K562 (cell line): ENCODE data around the gene SAP25. TPM values are rescaled to one million over a fixed set of nuclear protein-coding genes. Genes with fewer than 3 reads are reported as not detected.

ENCODE experiments used
- CHD7 ChIP-seq: fragments of 200-600 bp; sonication (generic); IDR thresholded peaks from one replicate; pipeline ENCODE4 v1.6.1; 2012; ENCODE audit warnings: mild to moderate bottlenecking, low read depth, low read length, inconsistent platforms
- EWSR1 ChIP-seq: fragments of 450-650 bp; IDR thresholded peaks from 2 replicates; pipeline ENCODE4 v1.6.1; 2018; ENCODE audit warnings: borderline replicate concordance, mild to moderate bottlenecking, low read depth, moderate library complexity; ENCODE audit not compliant: partially characterized antibody
- REST ChIP-seq, 2 experiments: fragments of 450-650 bp; formaldehyde crosslinking in 1 of 2; IDR thresholded peaks; 2 replicates each; pipeline versions ENCODE4 v1.4.0 to v1.6.1; 2014 to 2020; ENCODE audit warnings: mild to moderate bottlenecking in 2 of 2, borderline replicate concordance in 1 of 2, low read depth in 1 of 2
- ZFP1 ChIP-seq: fragments of 450-650 bp; formaldehyde crosslinking; IDR thresholded peaks from 2 replicates; pipeline ENCODE4 v1.4.0; 2020; ENCODE audit warnings: mild to moderate bottlenecking, mixed read lengths
- ZNF277 ChIP-seq: fragments of 250-450 bp; sonication (Bioruptor Pico); IDR thresholded peaks from 2 replicates; pipeline ENCODE4 v1.8.0; 2022; ENCODE audit warnings: inconsistent platforms, mild to moderate bottlenecking, moderate library complexity, borderline replicate concordance
- polyA plus RNA-seq, 8 experiments: library from polyadenylated mRNA; depleted of rRNA in 4 of 8; stranded (reverse) in 5 of 8; unstranded in 3 of 8; fragments of >200 nt; fragmentation: Nextera tagmentation in 2 of 8; fragmentation: Illumina TruSeq in 1 of 8; extraction: Ambion mirVana in 2 of 8; extraction: Trizol in 1 of 8; gene quantifications; 2 replicates each; pipeline versions ENCODE4 v1.2.1 to v1.2.3, GENCODE V29; 2011 to 2014; ENCODE audit warnings: inconsistent platforms in 1 of 8, missing spikeins in 1 of 8
- total RNA-seq, 7 experiments: library from RNA; depleted of rRNA in 6 of 7; stranded (reverse); fragments of >200 nt in 6 of 7; fragmentation: Illumina TruSeq in 2 of 7; extraction: Trizol in 2 of 7; gene quantifications; 2 replicates each; pipeline versions ENCODE4 v1.2.1 to v1.2.3, GENCODE V29; 2011 to 2021; ENCODE audit warnings: low replicate concordance in 1 of 7

The SAP25 gene
- total and polyA plus RNA-seq, 9 of the 15 experiments (the other 6 are each of a cell fraction or from before 2014, with no cell fraction given), result 0.13 to 5.3 (median 0.78) TPM; not detected in 1

GRCh38 chr7:100612730-100613390 is 39.2 kb upstream of the SAP25 start (continued):
- TF ChIP-seq CHD7, result no peak
- TF ChIP-seq EWSR1, result no peak
- TF ChIP-seq REST (IDR thresholded peaks at IDR 0.05; ENCODE audit: borderline replicate concordance), result peak; percentile 45; the same call in 1 of the 2 replicates
- TF ChIP-seq REST (CRISPR knock-in tag; IDR thresholded peaks at IDR 0.05; ENCODE audit: low read depth), result no peak
- no peak for TF ChIP-seq ZNF277 (CRISPR knock-in tag)
- no peak for TF ChIP-seq ZFP1 (CRISPR knock-in tag)
